NCI-H460 (cell line): Measurements from ENCODE around the gene RGS7. TPM values are rescaled to one million over a fixed set of nuclear protein-coding genes. Genes with fewer than 3 reads are reported as not detected.
A peak's percentile ranks its signal among the peaks of the same experiment; 100 is the strongest.
"Not testable (repeated sequence)": the region's sequence is repeated elsewhere in the genome, so short reads cannot be mapped to it uniquely, and the experiment has no call there.

ENCODE experiments used
- DNase-seq: peaks from one replicate; pipeline ENCODE4 v3.0.0-alpha.2; 2016; ENCODE audit warnings: low read depth; ENCODE audit errors: extremely low read depth
- total RNA-seq: library from RNA; depleted of rRNA; stranded (reverse); fragments of >200 nt; shearing (Covaris generic); gene quantifications from 2 replicates; pipeline ENCODE4 v1.2.3, GENCODE V29; 2014

RGS7 gene
- total RNA-seq, 1 experiment from 2014 or later, result 0.10 TPM

- DNase-seq, result no peak
Observed at GRCh38 chr1:241217516-241217915, 139.5 kb downstream of the RGS7 start.

- DNase-seq, result no peak
Observed at GRCh38 chr1:241215683-241216082, 141.3 kb downstream of the RGS7 start.

- no peak for DNase-seq
Observed at GRCh38 chr1:241215203-241215602, 141.8 kb downstream of the RGS7 start.

- DNase-seq, result no peak
Observed at GRCh38 chr1:241213139-241213538, 143.9 kb downstream of the RGS7 start.

- no peak for DNase-seq
Observed at GRCh38 chr1:241212628-241213027, 144.4 kb downstream of the RGS7 start.

GRCh38 chr1:241208910-241209379 is 148.1 kb downstream of the RGS7 start:
- DNase-seq, result no peak

GRCh38 chr1:241203817-241204216 is 153.2 kb downstream of the RGS7 start:
- DNase-seq, result no peak

- no peak for DNase-seq
Observed at GRCh38 chr1:241202401-241202800, 154.6 kb downstream of the RGS7 start.

GRCh38 chr1:241186716-241187115 is 170.3 kb downstream of the RGS7 start:
- DNase-seq, result no peak

GRCh38 chr1:241181971-241182370 is 175.0 kb downstream of the RGS7 start:
- no peak for DNase-seq

GRCh38 chr1:241181471-241181870 is 175.5 kb downstream of the RGS7 start:
- no peak for DNase-seq

- no peak for DNase-seq
Observed at GRCh38 chr1:241180569-241180968, 176.4 kb downstream of the RGS7 start.

- no peak for DNase-seq
Observed at GRCh38 chr1:241177660-241178059, 179.3 kb downstream of the RGS7 start.

GRCh38 chr1:241172486-241172885 is 184.5 kb downstream of the RGS7 start:
- no peak for DNase-seq

- DNase-seq, result no peak
Observed at GRCh38 chr1:241171991-241172390, 185.0 kb downstream of the RGS7 start.

GRCh38 chr1:241167121-241167630 is 189.8 kb downstream of the RGS7 start:
- no peak for DNase-seq

GRCh38 chr1:241166625-241167024 is 190.4 kb downstream of the RGS7 start:
- no peak for DNase-seq

- DNase-seq, result not testable (repeated sequence)
Observed at GRCh38 chr1:241165256-241165655, 191.7 kb downstream of the RGS7 start.

GRCh38 chr1:241163363-241163762 is 193.6 kb downstream of the RGS7 start:
- DNase-seq, result no peak

- no peak for DNase-seq
Observed at GRCh38 chr1:241161188-241161689, 195.8 kb downstream of the RGS7 start.

GRCh38 chr1:241157435-241157834 is 199.6 kb downstream of the RGS7 start:
- DNase-seq, result no peak

GRCh38 chr1:241156231-241156965 is 200.6 kb downstream of the RGS7 start:
- peak; percentile 5 for DNase-seq
